GM23338 (cell line): Measurements from ENCODE around the gene KRT74. TPM values are rescaled to one million over a fixed set of nuclear protein-coding genes. Genes with fewer than 3 reads are reported as not detected.

Experiments used
- ATAC-seq: fragments of 200-7000 bp; cut with Tn5 transposase; 3 replicates; pipeline ENCODE4 v1.9.1; 2020
- DNase-seq: peaks from one replicate; pipeline ENCODE4 v3.0.0-alpha.2; 2015; ENCODE audit warnings: low spot score
- H2AFZ ChIP-seq: fragments of 200-600 bp; sonication (generic); 2 replicates; pipeline ENCODE4 v1.8.0; 2016; ENCODE audit warnings: antibody characterized with exemption, mild to moderate bottlenecking, moderate library complexity
- H3F3A ChIP-seq: fragments of 200-600 bp; sonication (generic); replicated peaks from 2 replicates; pipeline ENCODE4 v1.8.0; 2017; ENCODE audit warnings: antibody characterized with exemption, mixed run types, low read depth
- H3K27ac ChIP-seq: fragments of 200-600 bp; sonication (generic); 2 replicates; pipeline ENCODE4 v1.6.1; 2016; ENCODE audit warnings: low read depth
- H3K27me3 ChIP-seq: fragments of 200-600 bp; sonication (generic); 2 replicates; pipeline ENCODE4 v1.8.0; 2016; ENCODE audit warnings: mild to moderate bottlenecking, mixed run types, moderate library complexity; ENCODE audit not compliant: insufficient read depth
- H3K36me3 ChIP-seq: fragments of 200-600 bp; sonication (generic); 2 replicates; pipeline ENCODE4 v1.8.0; 2016; ENCODE audit warnings: mild to moderate bottlenecking; ENCODE audit not compliant: insufficient read depth
- H3K4me1 ChIP-seq: fragments of 200-600 bp; sonication (generic); 2 replicates; pipeline ENCODE4 v1.8.0; 2016; ENCODE audit warnings: mild to moderate bottlenecking, moderate library complexity; ENCODE audit not compliant: insufficient read depth
- H3K4me2 ChIP-seq: fragments of 200-600 bp; sonication (generic); 2 replicates; pipeline ENCODE4 v1.7.1; 2017; ENCODE audit warnings: mixed run types
- H3K4me3 ChIP-seq: fragments of 200-600 bp; sonication (generic); 2 replicates; pipeline ENCODE4 v1.6.1; 2016; ENCODE audit warnings: mixed run types
- H3K79me2 ChIP-seq: fragments of 200-600 bp; sonication (generic); replicated peaks from 2 replicates; pipeline ENCODE4 v1.8.0; 2017; ENCODE audit warnings: mild to moderate bottlenecking; ENCODE audit not compliant: insufficient read depth
- H3K9me2 ChIP-seq: fragments of 200-600 bp; sonication (generic); 2 replicates; pipeline ENCODE4 v1.8.0; 2017; ENCODE audit not compliant: insufficient read depth
- H4K20me1 ChIP-seq: fragments of 200-600 bp; sonication (generic); replicated peaks from 2 replicates; pipeline ENCODE4 v1.8.0; 2017; ENCODE audit warnings: mild to moderate bottlenecking; ENCODE audit not compliant: insufficient read depth
- H3K27ac Mint-ChIP-seq: 2 replicates; pipeline ENCODE4 v1.8.0; 2020; ENCODE audit warnings: inconsistent platforms, mild to moderate bottlenecking, moderate library complexity, mixed read lengths
- H3K27me3 Mint-ChIP-seq: 3 replicates; pipeline ENCODE4 v1.8.0; 2022; ENCODE audit warnings: low read depth, mild to moderate bottlenecking, moderate library complexity, mixed read lengths, inconsistent platforms; ENCODE audit not compliant: insufficient read depth, poor library complexity
- H3K36me3 Mint-ChIP-seq: 3 replicates; pipeline ENCODE4 v1.8.0; 2021; ENCODE audit warnings: low read depth, mild to moderate bottlenecking, inconsistent platforms, moderate library complexity, mixed read lengths
- H3K4me1 Mint-ChIP-seq: 3 replicates; pipeline ENCODE4 v1.8.0; 2020; ENCODE audit warnings: mild to moderate bottlenecking, inconsistent platforms, mixed read lengths
- H3K4me3 Mint-ChIP-seq: 3 replicates; pipeline ENCODE4 v1.8.0; 2021; ENCODE audit warnings: moderate library complexity, mild to moderate bottlenecking, inconsistent platforms, mixed read lengths
- H3K9me3 Mint-ChIP-seq: 3 replicates; pipeline ENCODE4 v1.8.0; 2020; ENCODE audit warnings: moderate library complexity, mild to moderate bottlenecking, inconsistent platforms, mixed read lengths
- CREB1 ChIP-seq: fragments of 250-450 bp; sonication (Bioruptor Pico); IDR thresholded peaks from 2 replicates; pipeline ENCODE4 v1.5.0; 2020; ENCODE audit warnings: low read depth, mild to moderate bottlenecking, moderate library complexity
- EZH2 ChIP-seq: fragments of 200-600 bp; sonication (generic); IDR thresholded peaks from one replicate; pipeline ENCODE4 v1.8.0; 2017; ENCODE audit warnings: antibody characterized with exemption, mild to moderate bottlenecking, low read depth; ENCODE audit not compliant: unreplicated experiment
- EZH2phosphoT487 ChIP-seq: fragments of 200-600 bp; sonication (generic); IDR thresholded peaks from one replicate; pipeline ENCODE4 v1.8.1; 2018; ENCODE audit warnings: antibody characterized with exemption; ENCODE audit not compliant: unreplicated experiment
- JUNB ChIP-seq: IDR thresholded peaks from one replicate; pipeline ENCODE4 v1.6.1; 2016; ENCODE audit warnings: antibody characterized with exemption; ENCODE audit not compliant: unreplicated experiment
- NANOG ChIP-seq: IDR thresholded peaks from 2 replicates; pipeline ENCODE4 v1.6.1; 2016; ENCODE audit warnings: antibody characterized with exemption, borderline replicate concordance
- POLR2AphosphoS5 ChIP-seq: IDR thresholded peaks from 2 replicates; pipeline ENCODE4 v1.6.1; 2016; ENCODE audit warnings: antibody characterized with exemption, low read depth
- STAT1 ChIP-seq: IDR thresholded peaks from one replicate; pipeline ENCODE4 v1.6.1; 2016; ENCODE audit warnings: antibody characterized with exemption; ENCODE audit not compliant: unreplicated experiment
- ZNF114 ChIP-seq: fragments of 250-450 bp; sonication (Bioruptor Pico); IDR thresholded peaks from 2 replicates; pipeline ENCODE4 v1.5.0; 2020; ENCODE audit warnings: mild to moderate bottlenecking, moderate library complexity
- ZNF331 ChIP-seq: fragments of 250-450 bp; sonication (Bioruptor Pico); IDR thresholded peaks from 2 replicates; pipeline ENCODE4 v1.5.0; 2020; ENCODE audit warnings: low read depth, mild to moderate bottlenecking, moderate library complexity
- polyA plus RNA-seq: library from polyadenylated mRNA; unstranded; fragments of >200 nt; fragmentation: Nextera tagmentation; extraction: Ambion mirVana; gene quantifications from 2 replicates; pipeline ENCODE4 v1.2.1, GENCODE V29; 2016
- total RNA-seq: library from RNA; depleted of rRNA; stranded (reverse); fragments of >200 nt; shearing (Covaris generic); gene quantifications from 2 replicates; pipeline ENCODE4 v1.2.3, GENCODE V29; 2014
- TF ChIP-seq, protein P1 (sequence below): fragments of 250-450 bp; sonication (Bioruptor Pico); IDR thresholded peaks from 2 replicates; pipeline ENCODE4 v1.5.0; 2020; ENCODE audit warnings: mild to moderate bottlenecking, moderate library complexity
- TF ChIP-seq, protein P2 (sequence below): IDR thresholded peaks from 2 replicates; pipeline ENCODE4 v1.6.1; 2016; ENCODE audit warnings: antibody characterized with exemption
- TF ChIP-seq, protein P3 (sequence below): IDR thresholded peaks from one replicate; pipeline ENCODE4 v1.6.1; 2018; ENCODE audit warnings: antibody characterized with exemption; ENCODE audit not compliant: unreplicated experiment
- TF ChIP-seq, protein P4 (sequence below), 2 experiments: fragments of 200-600 bp in 1 of 2; sonication (generic) in 1 of 2; conservative IDR thresholded peaks; 2 replicates each; pipeline versions ENCODE4 v1.5.1 to v1.6.1; 2016 to 2017; ENCODE audit warnings: antibody characterized with exemption in 2 of 2, low read depth in 2 of 2, mild to moderate bottlenecking in 2 of 2, moderate library complexity in 1 of 2

The KRT74 gene
- total and polyA plus RNA-seq, 2 experiments from 2014 or later: not detected

DNA sequence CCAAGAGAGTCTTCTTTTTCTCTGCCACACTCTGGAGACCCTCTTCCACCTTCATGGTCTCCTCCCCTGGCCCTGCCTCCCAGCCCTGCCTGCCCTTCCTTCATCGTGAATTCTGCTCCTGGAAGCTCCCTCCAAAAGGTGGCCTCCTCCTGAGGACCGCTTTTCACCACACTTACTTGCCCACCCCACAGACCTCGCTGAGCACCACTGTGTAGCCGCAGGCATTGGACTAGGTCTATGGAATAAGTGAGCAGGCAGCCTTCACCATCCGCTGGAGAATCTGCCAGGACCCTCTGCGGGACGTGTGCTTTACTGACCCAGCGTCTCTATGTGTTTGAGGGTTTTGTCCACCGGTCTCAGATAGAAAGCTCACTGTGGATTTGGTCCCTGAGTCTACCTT is 43.8 kb downstream of the KRT74 start:
- TF ChIP-seq CREB1 (CRISPR knock-in tag) (no peak), NANOG (no peak), ZNF114 (CRISPR knock-in tag) (no peak), POLR2AphosphoS5 (no peak), STAT1 (no peak), EZH2phosphoT487 (no peak), ZNF331 (CRISPR knock-in tag) (no peak), EZH2 (no peak), JUNB (no peak)
- TF ChIP-seq, protein P1, sequence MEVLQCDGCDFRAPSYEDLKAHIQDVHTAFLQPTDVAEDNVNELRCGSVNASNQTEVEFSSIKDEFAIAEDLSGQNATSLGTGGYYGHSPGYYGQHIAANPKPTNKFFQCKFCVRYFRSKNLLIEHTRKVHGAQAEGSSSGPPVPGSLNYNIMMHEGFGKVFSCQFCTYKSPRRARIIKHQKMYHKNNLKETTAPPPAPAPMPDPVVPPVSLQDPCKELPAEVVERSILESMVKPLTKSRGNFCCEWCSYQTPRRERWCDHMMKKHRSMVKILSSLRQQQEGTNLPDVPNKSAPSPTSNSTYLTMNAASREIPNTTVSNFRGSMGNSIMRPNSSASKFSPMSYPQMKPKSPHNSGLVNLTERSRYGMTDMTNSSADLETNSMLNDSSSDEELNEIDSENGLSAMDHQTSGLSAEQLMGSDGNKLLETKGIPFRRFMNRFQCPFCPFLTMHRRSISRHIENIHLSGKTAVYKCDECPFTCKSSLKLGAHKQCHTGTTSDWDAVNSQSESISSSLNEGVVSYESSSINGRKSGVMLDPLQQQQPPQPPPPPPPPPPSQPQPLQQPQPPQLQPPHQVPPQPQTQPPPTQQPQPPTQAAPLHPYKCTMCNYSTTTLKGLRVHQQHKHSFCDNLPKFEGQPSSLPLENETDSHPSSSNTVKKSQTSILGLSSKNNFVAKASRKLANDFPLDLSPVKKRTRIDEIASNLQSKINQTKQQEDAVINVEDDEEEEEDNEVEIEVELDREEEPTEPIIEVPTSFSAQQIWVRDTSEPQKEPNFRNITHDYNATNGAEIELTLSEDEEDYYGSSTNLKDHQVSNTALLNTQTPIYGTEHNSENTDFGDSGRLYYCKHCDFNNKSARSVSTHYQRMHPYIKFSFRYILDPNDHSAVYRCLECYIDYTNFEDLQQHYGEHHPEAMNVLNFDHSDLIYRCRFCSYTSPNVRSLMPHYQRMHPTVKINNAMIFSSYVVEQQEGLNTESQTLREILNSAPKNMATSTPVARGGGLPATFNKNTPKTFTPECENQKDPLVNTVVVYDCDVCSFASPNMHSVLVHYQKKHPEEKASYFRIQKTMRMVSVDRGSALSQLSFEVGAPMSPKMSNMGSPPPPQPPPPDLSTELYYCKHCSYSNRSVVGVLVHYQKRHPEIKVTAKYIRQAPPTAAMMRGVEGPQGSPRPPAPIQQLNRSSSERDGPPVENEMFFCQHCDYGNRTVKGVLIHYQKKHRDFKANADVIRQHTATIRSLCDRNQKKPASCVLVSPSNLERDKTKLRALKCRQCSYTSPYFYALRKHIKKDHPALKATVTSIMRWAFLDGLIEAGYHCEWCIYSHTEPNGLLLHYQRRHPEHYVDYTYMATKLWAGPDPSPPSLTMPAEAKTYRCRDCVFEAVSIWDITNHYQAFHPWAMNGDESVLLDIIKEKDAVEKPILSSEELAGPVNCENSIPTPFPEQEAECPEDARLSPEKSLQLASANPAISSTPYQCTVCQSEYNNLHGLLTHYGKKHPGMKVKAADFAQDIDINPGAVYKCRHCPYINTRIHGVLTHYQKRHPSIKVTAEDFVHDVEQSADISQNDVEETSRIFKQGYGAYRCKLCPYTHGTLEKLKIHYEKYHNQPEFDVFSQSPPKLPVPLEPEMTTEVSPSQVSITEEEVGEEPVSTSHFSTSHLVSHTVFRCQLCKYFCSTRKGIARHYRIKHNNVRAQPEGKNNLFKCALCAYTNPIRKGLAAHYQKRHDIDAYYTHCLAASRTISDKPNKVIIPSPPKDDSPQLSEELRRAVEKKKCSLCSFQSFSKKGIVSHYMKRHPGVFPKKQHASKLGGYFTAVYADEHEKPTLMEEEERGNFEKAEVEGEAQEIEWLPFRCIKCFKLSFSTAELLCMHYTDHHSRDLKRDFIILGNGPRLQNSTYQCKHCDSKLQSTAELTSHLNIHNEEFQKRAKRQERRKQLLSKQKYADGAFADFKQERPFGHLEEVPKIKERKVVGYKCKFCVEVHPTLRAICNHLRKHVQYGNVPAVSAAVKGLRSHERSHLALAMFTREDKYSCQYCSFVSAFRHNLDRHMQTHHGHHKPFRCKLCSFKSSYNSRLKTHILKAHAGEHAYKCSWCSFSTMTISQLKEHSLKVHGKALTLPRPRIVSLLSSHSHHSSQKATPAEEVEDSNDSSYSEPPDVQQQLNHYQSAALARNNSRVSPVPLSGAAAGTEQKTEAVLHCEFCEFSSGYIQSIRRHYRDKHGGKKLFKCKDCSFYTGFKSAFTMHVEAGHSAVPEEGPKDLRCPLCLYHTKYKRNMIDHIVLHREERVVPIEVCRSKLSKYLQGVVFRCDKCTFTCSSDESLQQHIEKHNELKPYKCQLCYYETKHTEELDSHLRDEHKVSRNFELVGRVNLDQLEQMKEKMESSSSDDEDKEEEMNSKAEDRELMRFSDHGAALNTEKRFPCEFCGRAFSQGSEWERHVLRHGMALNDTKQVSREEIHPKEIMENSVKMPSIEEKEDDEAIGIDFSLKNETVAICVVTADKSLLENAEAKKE: no peak
- TF ChIP-seq, protein P2, sequence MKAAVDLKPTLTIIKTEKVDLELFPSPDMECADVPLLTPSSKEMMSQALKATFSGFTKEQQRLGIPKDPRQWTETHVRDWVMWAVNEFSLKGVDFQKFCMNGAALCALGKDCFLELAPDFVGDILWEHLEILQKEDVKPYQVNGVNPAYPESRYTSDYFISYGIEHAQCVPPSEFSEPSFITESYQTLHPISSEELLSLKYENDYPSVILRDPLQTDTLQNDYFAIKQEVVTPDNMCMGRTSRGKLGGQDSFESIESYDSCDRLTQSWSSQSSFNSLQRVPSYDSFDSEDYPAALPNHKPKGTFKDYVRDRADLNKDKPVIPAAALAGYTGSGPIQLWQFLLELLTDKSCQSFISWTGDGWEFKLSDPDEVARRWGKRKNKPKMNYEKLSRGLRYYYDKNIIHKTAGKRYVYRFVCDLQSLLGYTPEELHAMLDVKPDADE: no peak
- TF ChIP-seq, protein P3, sequence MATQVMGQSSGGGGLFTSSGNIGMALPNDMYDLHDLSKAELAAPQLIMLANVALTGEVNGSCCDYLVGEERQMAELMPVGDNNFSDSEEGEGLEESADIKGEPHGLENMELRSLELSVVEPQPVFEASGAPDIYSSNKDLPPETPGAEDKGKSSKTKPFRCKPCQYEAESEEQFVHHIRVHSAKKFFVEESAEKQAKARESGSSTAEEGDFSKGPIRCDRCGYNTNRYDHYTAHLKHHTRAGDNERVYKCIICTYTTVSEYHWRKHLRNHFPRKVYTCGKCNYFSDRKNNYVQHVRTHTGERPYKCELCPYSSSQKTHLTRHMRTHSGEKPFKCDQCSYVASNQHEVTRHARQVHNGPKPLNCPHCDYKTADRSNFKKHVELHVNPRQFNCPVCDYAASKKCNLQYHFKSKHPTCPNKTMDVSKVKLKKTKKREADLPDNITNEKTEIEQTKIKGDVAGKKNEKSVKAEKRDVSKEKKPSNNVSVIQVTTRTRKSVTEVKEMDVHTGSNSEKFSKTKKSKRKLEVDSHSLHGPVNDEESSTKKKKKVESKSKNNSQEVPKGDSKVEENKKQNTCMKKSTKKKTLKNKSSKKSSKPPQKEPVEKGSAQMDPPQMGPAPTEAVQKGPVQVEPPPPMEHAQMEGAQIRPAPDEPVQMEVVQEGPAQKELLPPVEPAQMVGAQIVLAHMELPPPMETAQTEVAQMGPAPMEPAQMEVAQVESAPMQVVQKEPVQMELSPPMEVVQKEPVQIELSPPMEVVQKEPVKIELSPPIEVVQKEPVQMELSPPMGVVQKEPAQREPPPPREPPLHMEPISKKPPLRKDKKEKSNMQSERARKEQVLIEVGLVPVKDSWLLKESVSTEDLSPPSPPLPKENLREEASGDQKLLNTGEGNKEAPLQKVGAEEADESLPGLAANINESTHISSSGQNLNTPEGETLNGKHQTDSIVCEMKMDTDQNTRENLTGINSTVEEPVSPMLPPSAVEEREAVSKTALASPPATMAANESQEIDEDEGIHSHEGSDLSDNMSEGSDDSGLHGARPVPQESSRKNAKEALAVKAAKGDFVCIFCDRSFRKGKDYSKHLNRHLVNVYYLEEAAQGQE: no peak
- TF ChIP-seq, protein P4, sequence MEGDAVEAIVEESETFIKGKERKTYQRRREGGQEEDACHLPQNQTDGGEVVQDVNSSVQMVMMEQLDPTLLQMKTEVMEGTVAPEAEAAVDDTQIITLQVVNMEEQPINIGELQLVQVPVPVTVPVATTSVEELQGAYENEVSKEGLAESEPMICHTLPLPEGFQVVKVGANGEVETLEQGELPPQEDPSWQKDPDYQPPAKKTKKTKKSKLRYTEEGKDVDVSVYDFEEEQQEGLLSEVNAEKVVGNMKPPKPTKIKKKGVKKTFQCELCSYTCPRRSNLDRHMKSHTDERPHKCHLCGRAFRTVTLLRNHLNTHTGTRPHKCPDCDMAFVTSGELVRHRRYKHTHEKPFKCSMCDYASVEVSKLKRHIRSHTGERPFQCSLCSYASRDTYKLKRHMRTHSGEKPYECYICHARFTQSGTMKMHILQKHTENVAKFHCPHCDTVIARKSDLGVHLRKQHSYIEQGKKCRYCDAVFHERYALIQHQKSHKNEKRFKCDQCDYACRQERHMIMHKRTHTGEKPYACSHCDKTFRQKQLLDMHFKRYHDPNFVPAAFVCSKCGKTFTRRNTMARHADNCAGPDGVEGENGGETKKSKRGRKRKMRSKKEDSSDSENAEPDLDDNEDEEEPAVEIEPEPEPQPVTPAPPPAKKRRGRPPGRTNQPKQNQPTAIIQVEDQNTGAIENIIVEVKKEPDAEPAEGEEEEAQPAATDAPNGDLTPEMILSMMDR (conservative IDR thresholded peaks at IDR 0.05; ENCODE audit: low read depth in 2 of 2): no peak
- H3K27ac ChIP-seq: no peak overlapping the region
- no peak overlapping the region for H3K4me3 Mint-ChIP-seq
- no peaks in the 10 kb centered on the region for H3K4me1 Mint-ChIP-seq
- H3K79me2 ChIP-seq: no peaks in the 10 kb centered on the region
- no peak overlapping the region for H3K27ac Mint-ChIP-seq
- no peaks in the 10 kb centered on the region for H3K36me3 Mint-ChIP-seq
- H2AFZ ChIP-seq: no peak overlapping the region
- H3K9me3 Mint-ChIP-seq: no peaks in the 10 kb centered on the region
- no peaks in the 10 kb centered on the region for H3F3A ChIP-seq
- H4K20me1 ChIP-seq: no peaks in the 10 kb centered on the region
- no peaks in the 10 kb centered on the region for H3K9me2 ChIP-seq
- H3K4me1 ChIP-seq: no peaks in the 10 kb centered on the region
- H3K36me3 ChIP-seq: no peaks in the 10 kb centered on the region
- no peaks in the 10 kb centered on the region for H3K27me3 ChIP-seq
- no peak for ATAC-seq
- H3K4me2 ChIP-seq: no peak overlapping the region
- H3K27me3 Mint-ChIP-seq: peaks cover 4% of the 10 kb centered on the region
- no peak for DNase-seq
- no peak overlapping the region for H3K4me3 ChIP-seq
